MV-4-11 (cell line): ENCODE results near the gene PPP2R3B.
"Not testable (repeated sequence)": the region's sequence is repeated elsewhere in the genome, so short reads cannot be mapped to it uniquely, and the experiment has no call there.

ENCODE experiments used
- DNase-seq: peaks from one replicate; lab custom pipeline; 2025; lab: John Stamatoyannopoulos, UW

The PPP2R3B gene

DNA sequence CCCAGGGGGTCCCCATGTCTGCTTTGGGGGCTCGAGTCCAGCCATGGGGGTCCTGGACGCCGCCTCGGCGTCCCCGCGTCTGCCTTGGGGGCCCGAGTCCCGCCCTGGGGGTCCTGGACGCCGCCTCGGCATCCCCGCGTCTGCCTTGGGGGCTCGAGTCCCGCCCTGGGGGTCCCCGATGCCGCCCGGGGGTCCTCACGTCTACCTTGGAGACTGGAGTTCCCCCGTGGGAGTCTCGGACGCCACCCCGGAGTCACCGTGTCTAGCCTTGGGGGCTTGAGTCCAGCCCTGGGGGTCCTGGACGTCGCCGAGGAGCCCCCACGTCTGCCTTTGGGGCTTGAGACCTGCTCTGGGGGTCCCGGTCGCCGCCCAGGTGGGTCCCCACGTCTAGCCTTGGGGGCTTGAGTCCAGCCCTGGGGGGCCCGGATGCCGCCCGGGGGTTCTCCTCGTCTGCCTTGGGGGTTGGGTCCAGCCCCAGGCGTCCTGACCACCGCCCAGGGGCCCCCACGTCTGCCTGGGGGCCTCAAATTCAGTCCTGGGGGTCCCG lies 67.1 kb downstream of the PPP2R3B start:
- no peak for DNase-seq

DNA sequence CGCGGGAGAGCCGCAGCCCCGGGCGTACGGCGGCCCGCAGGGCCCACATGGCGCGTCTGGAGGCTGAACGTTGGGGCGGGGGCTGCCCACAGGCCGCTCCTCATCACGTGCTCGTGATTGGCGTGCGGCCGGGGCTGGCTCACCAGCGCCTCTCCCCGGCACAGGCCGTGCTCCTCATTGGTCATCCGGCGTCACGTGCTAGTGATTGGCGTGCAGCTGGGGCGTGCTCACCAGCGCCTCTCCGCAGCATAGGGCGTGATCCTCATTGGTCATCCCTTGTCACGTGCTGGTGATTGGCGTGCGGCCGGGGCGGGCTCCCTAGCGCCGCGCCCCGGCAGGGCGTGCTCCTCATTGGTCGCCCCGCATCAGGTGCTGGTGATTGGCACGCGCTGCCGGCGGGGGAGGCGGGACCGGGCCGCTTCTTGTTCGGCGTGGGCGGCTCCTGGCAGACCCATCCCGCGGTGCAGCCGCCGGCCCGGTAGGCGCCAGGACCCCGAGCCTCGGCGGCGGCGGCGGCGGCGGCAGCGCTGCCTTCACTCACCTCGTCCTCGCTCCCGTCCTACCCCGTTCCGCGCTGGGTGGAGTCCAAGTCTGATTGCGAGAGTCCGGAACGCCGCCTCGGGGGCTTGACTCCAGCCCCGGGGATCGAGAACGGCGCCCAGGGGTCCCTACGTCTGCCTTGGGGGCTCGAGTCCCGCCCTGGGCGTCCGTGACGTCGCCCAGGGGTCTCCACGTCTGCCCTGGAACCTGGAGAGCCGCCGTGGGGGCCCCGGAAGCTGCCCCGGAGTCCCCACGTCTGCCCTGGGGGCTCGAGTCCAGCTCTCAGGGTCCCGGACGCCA lies 67.7 kb downstream of the PPP2R3B start, which contains the start of gene GTPBP6:
GTPBP6 (minus strand) TSS at position 58 of the 840 bp plus-strand sequence; CDS start at position 49, 9 bp downstream.
- DNase-seq: no peak

DNA sequence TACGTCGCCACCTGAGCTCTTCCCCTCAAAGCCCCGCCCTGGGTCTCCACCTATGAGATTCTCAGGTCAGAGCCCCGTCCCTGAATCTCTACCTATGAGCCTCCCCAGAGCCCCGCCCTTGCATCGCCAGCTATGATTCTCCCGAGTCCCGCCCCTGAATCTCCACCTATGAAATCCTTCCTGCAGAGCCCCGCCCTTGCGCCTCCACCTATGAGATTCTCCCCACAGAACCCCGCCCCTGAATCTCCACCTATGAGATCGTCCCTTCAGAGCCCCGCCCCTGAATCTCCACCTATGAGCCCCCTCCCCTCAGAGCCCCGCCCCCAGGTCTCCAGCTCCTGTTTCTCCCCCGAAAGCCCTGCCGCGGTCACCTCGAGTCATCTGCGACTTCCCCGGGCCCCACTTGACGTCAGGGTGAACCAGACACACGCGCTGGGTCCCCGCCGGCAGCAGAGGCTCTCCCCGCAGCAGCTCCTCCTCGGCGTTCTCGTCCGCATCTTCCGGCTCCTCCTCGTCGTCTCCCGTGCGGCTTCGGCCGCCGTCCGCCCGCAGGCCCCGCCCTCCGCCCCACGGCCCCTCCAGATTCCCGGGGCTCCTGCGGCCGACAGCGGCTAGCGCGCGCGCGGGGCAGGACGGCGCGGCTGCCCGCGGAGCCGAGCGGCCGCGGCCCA lies 68.5 kb downstream of the PPP2R3B start:
- no peak for DNase-seq

DNA sequence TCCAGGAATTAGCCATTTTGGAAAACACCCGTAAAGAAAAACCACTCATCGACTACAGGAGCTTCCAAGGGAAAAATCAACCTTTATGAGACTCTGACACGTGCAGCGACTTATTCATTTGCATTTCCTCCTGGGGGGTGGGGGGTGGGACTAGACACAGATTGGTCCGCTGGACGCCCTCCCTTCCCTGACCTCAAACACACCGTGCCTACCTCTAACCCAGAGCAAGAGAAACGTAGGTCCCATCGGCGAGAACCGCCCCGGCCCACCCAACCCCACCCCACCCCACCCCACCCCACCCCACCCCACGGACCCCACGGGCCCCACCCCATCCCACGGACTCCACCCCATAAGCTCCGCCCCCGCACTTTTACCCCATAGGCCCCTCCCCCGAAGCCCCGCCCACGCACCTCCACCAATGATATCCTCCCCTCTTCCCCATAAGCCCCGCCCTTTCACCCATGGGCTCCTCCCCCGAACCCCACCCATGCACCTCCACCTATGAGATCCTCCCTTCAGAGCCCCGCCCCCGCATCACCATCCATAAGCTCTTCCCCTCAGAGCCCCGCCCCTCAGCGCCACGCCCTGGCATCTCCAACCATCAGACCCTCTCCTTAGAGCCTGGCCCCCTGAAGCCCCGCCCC lies 69.2 kb downstream of the PPP2R3B start:
- DNase-seq: no peak

DNA sequence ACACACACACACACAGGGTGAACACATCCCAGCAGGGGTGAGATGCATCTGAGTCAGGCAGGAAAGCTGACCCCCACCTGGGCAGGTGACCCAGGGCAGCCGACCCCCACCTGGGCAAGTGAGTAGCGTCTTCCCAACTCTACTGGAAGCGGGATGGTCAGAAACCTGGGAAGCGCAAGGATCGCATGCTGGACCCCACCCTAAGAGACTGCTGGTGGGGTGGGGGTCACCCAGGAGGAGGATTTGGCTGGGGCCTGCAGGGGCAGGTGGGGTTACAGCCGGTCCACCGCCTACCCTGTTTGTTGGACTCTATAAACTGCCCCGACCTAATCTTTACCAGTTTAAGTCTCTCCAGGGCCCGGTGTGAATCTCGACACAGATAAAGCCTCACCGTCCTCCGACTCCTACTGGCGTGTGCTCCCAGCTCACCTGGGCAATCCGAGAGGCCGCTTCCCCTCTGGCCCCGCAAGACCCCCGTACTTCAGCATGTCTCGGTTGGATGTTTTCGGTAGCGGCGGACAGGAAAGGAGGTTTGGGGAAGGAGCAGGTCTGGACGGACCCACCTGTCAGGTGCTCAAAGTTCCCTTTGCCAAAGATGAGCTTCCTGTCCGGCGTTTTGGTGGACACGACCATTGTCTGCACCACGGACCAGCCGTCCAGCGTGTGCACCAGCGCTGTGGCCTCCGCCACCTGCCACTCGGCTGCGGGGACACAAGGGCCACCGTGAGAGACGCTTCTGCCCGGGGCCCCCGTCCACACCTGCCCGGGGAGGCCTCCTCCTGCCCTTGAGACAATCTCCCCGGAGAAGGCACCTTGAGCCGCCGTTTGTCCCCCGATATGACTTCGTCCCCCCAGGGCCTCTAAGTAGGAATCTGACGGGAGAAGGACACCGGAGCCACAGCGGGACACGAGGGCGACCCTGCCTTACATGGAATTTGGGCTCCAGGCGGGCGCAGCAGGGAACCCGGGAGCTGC lies 70.1 kb downstream of the PPP2R3B start:
- DNase-seq: no peak

DNA sequence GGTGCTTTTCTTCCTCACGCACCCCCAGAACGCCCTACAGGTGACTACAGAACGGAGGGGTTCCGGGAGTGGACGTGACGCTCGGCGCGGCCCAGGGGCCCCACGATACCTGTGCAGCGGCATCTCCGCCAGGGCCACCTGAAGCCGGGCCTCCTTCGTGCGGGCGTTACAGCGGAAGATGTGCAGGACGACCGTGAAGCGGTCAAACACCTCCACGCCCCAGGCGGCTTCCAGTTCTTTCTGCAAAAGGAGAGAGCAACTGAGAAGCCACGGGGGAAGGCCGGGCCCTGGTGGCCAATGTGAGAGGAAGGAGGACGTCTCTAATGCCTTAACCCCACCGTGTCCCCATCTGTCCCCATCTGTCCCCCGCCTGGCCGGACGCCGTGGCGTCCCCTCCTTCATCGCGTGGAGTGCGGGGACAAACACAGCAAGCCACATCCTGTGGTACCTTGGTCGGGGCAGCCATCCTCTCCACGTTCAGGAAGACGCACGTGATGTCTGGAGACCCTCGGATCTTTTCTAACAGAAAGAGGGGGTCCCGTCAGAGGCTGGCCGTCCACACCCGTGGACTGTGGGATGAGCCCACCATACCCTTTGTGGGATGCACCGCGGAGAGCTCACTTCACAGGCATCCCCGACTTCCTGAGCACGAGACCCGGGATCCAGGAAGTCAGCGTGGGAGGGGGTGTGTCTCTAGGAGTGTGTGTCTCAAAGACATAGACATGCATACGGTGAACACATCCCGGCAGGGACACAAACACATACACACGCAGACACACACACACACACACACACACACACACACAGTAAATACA lies 71.7 kb downstream of the PPP2R3B start:
- DNase-seq: no peak

DNA sequence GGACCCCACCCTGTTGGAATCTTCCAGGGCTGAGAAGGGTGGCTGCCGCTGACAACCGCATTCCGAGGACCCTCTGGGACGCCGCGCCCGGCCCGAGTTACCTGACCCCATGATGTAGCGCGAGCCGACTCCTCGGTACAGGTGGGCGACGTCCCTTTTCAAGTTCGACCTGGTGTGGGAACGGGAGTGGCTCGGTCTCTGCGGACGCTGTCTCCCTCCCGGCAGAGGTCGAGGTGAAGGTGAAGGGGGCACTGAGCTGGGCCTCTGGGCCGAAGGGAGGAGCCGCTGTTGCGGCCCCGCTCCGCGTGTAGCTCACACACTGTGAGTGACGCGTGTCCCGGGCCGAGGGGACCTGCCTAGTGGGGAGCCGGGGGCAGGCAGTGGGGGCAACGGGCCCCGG lies 72.7 kb downstream of the PPP2R3B start:
- DNase-seq: no peak

DNA sequence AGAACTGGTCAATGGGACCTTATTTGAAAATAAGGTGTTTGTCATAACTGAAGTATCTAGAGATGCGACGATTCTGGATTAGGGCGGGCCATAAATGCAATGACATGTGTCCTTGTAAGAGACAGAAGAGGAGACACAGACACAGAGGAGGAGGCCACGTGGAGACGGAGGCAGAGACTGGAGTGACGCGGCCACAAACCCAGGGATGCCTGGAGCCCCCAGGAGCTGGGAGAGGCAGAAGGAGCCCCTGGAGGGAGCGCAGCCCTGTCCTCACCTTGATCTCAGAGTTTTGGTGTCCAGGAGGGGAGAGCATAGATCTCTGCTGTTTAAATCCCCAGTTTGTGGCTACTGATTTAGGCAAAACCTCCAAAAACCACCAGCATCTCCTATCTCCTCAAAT lies 73.2 kb downstream of the PPP2R3B start:
- DNase-seq: no peak

DNA sequence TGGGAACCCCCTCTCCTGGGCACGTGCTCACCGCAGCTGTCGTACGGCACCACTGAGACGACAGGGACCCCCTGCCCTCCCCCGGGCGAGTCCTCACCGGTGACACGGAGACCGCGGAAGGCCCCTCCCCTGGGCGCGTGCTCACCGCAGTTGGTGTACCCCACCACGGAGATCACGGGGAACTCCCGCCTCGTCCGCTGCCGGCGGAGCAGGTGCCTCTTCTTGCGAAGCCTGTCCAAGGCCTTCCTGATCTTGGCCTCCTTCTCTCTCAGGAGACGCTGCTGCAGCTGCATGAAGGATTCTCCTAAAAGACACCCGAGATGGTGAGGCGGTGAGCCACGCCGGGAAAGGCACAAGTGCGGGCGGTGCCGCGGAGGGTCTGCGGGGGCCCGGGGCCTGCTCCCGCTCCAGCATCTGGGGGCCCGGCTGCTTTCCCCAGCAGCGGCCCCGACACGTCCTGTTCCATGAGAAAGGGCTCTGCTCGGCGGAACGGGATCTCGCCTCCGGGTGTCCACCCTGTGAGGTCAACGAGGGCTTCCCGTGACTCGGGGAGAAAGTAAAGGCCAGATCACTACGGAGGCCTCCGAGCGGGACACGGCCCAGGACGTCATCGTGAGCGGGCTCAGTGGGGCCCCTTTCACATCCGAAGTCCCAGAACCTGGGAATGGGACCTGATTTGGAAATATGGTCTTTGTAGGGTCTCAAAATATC lies 73.9 kb downstream of the PPP2R3B start:
- DNase-seq: no peak

DNA sequence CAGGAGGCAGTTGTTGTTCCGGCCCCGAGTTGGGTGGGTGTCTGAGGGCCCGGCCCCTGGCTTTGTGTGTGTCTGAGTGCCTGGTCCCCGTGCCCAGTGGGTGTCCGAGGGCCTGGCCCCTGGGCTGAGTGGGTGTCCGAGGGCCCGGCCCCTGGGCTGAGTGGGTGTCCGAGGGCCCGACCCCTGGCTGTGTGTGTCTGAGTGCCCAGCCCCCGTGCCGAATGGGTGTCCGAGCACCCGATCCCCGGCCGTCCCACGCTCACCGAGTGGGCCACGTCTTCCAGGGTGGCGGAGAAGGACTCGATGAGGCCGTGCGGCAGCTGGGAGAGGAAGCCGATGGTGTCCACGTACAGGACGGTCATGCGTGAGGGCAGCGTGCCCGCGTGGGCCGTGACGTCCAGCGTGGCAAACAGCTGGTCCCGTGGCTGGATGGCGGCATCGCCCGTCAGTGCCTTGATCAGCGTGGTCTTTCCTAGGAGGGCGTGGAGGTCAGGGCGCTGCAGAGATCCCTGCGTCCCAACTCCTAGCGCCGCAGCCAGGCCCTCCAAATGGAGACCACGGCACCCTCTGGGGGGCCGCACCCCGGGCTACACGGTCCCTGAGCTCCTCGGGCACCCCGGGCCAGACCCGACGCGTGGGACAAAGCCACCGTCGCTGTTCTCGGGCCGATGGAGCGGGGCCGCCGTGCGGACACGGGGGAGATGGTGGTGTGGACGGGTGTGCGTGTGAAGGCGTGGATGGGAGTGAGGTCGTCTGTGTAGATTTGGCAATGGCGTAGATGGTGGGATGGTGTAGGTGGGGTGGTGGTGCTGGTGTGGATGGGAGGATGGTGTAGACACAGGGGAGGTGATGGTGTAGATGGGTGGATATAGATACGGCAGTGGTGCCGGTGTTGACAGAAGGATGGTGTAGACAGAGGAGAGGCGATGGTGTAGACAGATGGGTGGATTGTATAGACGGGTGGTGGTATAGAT lies 75.3 kb downstream of the PPP2R3B start:
- no peak for DNase-seq

DNA sequence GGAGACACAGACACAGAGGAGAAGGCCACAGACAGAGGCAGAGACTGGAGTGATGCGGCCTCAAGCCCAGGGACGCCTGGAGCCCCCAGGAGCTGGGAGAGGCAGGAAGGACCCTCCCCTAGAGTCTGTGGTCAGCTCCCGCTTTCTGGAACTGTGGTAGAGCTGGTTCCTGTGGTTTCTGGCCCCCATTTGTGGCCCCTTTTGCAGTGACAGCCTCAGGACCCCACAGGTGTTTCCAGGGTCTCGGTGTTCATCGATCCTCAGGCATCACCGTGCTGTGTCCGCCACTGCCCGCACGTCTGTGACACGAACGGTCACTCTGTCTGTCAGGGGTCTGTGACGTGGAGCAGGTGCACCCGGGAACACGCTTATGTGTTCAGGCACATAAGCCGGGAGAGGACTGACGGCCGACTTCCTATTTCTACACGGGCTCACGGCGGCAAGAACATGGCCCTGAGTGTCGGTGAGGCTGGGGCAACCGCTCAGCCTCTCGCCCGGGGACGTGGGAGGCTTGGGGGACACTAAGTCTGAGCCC lies 76.0 kb downstream of the PPP2R3B start:
- DNase-seq: no peak

DNA sequence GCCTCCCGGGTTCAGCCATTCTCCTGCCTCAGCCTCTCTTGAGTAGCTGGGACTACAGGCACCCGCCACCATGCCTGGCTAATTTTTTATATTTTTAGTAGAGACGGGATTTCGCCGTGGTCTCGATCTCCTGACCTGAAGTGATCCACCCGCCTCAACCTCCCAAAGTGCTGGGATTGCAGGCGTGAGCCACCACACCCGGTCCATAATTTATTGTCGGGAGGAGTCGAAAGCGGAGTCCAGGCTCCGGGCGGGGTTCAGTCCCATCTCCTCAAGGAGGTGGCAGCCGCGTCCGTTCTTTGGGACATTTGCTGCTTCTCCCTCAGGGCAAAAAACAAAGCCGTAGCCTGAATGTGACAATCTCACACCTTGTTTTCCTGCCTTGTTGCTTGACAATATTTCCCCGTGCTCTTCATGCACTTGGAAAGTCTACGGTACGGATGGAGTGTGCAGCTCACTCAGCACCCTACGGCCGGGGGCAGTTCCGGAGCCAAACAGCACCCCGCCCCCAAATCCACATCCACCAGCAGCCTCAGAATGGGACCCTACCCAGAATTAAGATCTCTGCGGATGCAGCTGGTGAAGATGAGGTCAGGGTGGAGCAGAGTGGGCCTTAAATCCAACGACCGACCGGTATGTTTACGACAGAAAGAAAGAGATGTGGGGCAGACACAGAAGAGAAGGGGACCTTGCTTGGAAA lies 77.7 kb downstream of the PPP2R3B start:
- no peak for DNase-seq

DNA sequence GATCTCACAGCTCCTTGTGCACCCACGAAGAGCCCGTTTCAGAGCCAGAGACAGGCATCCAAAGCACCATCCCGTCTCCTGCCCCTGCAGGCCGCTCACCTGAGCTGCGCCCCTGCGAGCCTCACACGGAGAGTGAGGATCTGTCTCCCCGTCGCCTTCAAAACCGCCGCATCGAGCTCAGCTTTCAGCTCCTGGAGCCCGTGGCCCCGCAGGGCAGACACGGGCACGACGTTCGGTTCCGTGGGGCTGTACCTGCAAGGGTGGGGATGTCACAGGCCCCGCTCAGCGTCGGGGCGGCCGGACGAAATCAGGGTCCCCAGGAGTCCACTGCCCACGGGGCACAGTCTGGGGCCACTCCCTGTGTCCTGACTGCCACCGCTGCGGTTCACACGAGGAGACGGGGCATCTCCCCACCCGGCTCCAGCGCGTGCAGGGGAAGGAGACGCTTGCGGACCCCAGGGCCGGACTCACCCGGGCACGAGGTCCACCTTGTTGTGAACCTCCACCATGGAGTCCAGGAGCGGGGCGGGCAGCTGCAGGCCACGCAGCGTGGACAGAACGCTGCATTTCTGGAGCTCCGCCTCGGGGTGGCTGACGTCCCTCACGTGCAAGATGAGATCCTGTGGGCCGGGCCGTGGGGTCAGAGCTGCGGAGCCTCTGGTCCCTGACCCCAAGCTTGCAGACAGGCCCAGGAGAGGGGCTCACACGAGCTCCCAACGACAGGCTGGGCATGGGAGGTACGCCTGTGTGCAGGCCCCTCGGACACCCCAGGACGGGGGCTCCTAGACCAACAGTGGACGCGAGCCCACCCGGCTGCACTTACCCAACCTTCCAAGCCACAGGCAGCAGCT lies 79.2 kb downstream of the PPP2R3B start:
- DNase-seq: no peak

DNA sequence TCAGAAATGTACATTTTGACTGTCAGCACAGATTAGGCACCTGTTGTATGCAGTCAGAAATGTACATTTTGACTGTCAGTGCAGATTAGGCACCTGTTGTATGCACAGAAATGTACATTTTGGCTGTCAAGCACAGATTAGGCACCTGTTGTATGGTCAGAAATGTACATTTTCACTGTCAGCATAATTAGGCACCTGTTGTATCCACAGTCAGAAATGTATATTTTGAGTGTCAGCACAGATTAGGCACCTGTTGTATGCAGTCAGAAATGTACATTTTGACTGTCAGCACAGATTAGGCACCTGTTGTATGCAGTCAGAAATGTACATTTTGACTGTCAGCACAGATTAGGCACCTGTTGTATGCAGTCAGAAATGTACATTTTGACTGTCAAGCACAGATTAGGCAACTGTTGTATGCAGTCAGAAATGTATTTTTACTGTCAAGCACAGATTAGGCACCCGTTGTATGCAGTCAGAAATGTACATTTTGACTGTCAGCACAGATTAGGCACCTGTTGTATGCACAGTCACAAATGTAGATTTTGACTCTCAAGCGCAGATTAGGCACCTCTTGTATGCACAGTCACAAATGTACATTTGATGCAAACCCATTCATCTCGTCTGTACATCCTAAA lies 80.0 kb downstream of the PPP2R3B start:
- DNase-seq: not testable (repeated sequence)

DNA sequence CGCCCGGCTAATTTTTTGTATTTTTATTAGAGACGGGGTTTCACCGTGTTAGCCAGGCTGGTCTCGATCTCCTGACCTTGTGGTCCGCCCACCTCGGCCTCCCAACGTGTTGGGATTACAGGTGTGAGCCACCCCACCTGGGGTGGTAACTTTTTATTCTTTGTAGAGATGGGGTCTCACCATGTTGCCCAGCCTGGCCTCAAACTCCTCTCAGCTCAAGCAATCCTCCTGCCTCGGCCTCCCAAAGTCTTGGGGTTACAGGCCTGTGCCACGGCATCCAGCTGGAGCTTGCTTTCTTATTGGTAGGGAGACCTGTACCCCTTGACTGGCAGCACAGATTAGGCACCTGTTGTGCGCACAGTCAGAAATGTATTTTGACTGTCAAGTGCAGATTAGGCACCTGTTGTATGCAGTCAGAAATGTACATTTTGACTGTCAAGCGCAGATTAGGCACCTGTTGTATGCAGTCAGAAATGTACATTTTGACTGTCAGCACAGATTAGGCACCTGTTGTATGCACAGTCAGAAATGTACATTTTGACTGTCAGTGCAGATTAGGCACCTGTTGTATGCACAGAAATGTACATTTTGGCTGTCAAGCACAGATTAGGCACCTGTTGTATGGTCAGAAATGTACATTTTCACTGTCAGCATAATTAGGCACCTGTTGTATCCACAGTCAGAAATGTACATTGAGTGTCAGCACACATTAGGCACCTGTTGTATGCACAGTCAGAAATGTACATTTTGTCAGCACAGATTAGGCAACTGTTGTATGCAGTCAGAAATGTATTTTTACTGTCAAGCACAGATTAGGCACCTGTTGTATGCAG lies 80.7 kb downstream of the PPP2R3B start:
- DNase-seq: not testable (repeated sequence)
